Measurements from ENCODE around the gene CLTA. TPM values are rescaled to one million over a fixed set of nuclear protein-coding genes. Genes with fewer than 3 reads are reported as not detected.
A peak's percentile ranks its signal among the peaks of the same experiment; 100 is the strongest.
"Not testable (repeated sequence)": the region's sequence is repeated elsewhere in the genome, so short reads cannot be mapped to it uniquely, and the experiment has no call there.

The CLTA gene
- total RNA-seq, 1 donor from 2014 or later, result 95.7 TPM

DNA sequence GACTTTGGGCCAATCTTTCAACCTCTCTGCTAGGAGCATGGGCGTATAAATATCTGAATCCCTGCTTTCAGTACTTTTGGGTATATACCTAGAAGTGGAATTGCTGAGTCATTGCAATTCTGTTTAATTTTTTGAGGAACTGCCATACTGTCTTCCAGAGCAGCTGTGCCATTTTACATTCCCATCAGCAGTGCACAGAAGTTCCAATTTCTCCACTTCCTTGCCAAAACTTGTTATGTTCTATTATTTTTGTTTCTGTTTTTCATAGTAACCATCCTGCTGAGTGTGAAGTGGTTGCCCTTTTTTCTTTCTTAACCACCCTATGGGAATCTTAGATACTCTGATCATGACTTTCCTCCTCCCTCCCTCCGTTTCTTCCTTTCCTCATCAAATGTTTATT lies 32.6 kb upstream of the CLTA start:
- DNase-seq, result peak; percentile 46

DNA sequence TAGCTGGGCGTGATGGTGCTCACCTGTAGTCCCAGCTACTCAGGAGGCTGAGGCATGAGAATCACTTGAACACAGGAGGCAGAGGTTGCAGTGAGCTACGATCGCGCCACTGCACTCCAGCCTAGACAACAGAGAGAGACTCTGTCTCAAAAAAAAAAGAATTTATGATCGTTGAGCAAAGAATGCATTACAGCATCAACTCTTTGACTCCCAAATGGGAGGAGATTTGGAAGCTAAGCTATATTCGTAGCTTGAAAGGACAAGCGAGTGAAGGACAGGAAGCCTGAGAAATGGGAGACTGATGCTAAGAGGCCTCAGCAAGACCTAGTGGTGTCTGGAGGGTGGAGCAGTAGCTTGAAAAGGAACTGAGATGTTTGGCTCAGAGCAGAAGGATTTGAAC lies 31.8 kb upstream of the CLTA start:
- peak; percentile 61 for DNase-seq

DNA sequence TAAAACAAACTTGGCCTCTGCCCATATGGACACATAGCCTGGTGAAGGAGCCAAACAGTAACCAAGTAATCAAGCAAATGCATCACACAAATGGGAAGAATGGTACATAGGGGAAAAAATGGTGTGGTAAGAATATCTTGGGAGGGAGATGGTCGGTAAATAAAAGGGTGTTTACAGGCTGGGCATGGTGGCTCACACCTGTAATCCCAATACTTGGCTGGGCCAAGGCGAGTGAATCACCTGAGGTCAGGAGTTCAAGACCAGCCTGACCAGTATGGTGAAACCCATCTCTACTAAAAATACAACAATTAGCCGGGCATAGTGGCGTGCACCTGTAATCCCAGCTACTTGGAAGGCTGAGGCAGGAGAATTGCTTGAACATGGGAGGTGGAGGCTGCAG lies 31.2 kb upstream of the CLTA start:
- not testable (repeated sequence) for DNase-seq

- DNase-seq, result not testable (repeated sequence)
Measured at GRCh38 chr9:36160126-36160525, 30.6 kb upstream of the CLTA start.

DNA sequence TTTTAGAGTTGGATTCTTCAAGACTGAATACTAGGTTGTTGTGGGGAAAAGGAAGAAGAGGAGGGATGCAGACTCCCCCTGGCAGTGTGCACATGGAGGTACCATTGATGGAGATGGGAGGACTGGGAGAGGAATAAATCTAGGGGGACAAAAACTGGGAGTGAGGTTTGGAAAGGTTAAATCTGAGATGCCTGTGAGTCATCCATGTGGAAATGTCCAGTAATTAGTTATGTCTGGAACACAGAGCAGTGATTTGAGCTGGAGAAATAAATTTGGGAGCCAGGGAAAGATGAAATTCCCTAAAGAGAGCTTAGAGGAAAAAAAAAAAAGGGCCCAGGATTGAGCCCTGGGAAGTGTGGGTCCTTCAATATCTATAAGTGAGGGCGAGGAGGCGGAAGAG lies 29.5 kb upstream of the CLTA start:
- no peak for DNase-seq

- no peak for DNase-seq
Measured at GRCh38 chr9:36162211-36162738, 28.4 kb upstream of the CLTA start.

GRCh38 chr9:36163049-36163785 lies 27.5 kb upstream of the CLTA start:
- DNase-seq, result peak; percentile 99

DNA sequence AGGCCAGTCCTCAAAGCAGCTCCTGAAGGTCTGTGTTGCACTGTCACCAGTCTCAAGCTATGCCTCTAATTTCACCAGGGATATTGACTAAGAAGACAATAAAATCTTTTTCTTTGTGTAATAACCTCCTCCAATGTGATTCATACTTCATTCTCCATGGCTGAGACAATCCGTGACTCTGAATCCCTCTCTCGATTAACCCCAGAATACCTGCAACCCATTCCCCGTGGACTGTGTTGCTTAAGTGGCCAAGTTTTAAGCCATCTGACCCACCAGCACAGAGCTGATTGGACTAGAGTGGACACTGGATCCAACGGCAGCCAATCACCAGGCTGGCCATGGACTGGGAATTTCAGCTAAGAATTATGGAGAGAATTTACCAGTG lies 26.9 kb upstream of the CLTA start:
- DNase-seq, result peak; percentile 67

GRCh38 chr9:36164372-36164771 lies 26.3 kb upstream of the CLTA start:
- DNase-seq, result peak; percentile 80

GRCh38 chr9:36164989-36165388 lies 25.7 kb upstream of the CLTA start:
- no peak for DNase-seq

DNA sequence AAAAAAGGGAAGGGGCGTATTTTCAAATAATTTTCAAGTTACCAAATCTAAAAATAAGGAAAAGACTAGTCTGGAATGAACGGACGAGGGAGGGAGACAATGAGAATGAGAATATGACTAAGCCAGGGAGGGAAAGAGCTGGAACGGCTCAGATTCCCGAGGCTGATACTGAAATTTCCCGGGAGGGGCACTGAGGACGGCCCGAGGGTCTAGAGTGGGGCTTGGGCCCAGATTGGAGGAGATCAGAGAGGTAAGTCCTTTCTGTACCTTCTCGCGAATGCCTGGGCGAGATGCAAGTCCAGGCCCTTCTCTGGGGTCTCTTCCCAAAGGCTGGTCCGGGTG lies 24.9 kb upstream of the CLTA start:
- peak; percentile 75 for DNase-seq

GRCh38 chr9:36166168-36166927 lies 24.4 kb upstream of the CLTA start:
- peak; percentile 90 for DNase-seq

- DNase-seq, result no peak
Measured at GRCh38 chr9:36169166-36169565, 21.6 kb upstream of the CLTA start, which contains the start of gene CCIN. TSS of gene CCIN (plus strand) at chr9:36169388. CDS start at chr9:36169503, 115 bp downstream.

GRCh38 chr9:36169708-36170107 lies 21.0 kb upstream of the CLTA start:
- no peak for DNase-seq

GRCh38 chr9:36170531-36170930 lies 20.2 kb upstream of the CLTA start:
- DNase-seq, result no peak

DNA sequence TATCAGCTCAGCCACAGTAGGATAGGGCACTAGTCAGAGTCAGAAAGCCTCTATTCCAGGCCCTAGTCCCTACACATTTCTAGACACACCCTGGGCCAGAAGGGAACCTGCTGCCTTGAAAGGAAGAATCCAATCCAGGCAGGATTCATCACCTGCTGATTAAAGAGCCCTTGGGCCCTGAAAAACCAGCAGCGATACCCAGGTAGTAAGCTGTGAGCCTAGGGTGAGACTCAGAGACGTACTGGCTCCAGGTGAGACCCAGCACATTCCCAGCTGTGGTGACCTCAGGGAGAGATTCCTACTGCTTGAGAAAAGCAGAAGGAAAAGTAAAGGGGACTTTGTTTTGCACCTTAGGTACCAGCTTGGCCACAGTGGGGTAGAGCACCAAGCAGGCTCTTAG lies 16.9 kb upstream of the CLTA start:
- no peak for DNase-seq

GRCh38 chr9:36174271-36174670 lies 16.4 kb upstream of the CLTA start:
- no peak for DNase-seq

GRCh38 chr9:36174731-36175130 lies 16.0 kb upstream of the CLTA start:
- DNase-seq, result no peak

DNA sequence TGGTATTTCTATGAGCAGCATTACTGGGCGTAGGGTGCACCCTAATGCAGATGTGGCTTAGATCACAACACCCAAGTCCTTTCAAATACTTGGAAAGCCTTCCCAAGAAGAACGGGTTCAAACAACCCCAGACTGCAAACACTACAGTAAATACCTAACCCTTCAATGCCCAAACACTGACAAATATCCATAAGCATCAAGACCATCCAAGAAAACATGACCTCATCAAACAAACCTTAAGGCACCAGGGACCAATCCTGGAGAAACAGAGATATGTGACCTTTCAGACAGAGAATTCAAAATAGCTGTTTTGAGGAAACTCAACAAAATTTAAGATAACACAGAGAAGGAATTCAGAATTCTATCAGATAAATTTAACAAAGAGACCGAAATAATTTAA lies 15.5 kb upstream of the CLTA start:
- not testable (repeated sequence) for DNase-seq

DNA sequence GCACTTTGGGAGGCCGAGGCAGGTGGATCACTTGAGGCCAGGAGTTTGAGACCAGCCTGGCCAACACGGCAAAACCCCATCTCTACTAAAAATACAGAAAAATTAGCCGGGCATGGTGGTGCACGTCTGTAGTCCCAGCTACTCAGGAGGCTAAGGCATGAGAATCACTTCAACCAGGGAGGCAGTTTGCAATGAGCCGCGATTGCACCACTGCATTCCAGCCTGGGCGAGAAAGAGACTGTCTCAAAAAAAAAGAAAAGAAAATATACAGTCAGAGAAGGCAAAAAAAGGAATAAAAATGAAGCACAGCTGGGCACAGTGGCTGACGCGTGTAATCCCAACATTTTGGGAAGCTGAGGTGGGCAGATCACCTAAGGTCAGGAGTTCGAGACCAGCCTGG lies 14.2 kb upstream of the CLTA start:
- DNase-seq, result not testable (repeated sequence)

DNA sequence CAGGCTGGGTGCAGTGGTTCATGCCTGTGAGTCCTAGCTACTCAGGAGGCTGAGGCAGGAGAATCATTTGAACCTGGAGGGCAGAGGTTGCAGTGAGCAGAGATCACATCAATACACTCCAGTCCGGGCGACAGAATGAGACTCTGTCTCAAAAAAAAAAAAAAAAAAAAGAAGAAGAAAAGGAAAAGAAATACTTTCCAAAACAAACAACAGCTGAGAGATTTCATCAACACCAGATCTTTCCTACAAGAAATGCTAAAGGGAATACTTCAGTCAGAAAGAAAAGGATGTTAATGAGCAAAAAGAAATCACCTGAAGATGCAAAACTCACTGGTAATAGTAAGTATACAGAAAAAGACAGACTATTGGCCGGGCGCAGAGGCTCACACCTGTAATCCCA lies 13.2 kb upstream of the CLTA start:
- no peak for DNase-seq

GRCh38 chr9:36180243-36180642 lies 10.5 kb upstream of the CLTA start:
- DNase-seq, result not testable (repeated sequence)

GRCh38 chr9:36187414-36187813 lies 3.3 kb upstream of the CLTA start:
- no peak for DNase-seq

DNA sequence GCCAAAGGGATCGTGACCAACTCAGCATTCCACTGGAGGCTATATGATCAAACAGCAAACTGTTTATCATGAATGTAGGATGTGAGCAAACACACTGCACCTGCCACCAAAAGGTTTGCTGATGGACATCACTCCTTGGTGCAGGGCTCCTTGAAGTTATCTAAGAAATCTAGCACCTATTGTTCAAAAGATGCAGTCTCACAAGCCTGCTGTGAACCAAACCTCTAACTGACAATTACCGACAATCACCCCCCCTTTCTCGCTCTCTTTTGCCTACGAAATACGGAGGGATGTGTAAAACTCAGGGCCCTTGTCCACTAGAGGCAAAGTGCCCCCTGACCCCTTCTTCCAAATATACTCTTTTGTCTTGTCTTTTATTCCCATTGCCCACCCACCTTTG lies 2.5 kb upstream of the CLTA start:
- DNase-seq, result no peak

Data from tongue (tissue), 2 donors.